Fibroblast of peridontal ligament (primary cell): ENCODE results near the gene SPTLC2.

Experiments used
- DNase-seq: peaks from one replicate; pipeline ENCODE4 v3.0.0-alpha.2; 2010; ENCODE audit errors: extremely low read depth

Gene SPTLC2

DNA sequence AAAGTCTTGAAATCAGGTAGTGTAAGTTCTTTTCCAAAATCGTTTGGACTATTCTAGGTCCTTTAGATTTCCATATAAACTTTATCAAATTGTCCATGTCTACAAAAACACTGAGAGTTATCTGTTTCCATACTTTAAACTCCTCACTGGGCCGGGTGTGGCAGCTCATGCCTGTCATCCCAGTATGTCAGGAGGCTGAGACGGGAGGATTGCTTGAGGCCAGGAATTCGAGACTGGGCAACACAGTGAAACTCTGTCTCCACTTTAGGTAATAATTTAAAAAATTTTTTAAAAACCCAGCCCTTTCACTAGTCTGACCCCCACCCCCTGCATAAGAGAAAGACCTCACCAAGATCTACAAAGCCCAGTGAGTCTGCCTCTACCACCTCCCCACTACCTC lies 111.4 kb downstream of the SPTLC2 start:
- no peak for DNase-seq

DNA sequence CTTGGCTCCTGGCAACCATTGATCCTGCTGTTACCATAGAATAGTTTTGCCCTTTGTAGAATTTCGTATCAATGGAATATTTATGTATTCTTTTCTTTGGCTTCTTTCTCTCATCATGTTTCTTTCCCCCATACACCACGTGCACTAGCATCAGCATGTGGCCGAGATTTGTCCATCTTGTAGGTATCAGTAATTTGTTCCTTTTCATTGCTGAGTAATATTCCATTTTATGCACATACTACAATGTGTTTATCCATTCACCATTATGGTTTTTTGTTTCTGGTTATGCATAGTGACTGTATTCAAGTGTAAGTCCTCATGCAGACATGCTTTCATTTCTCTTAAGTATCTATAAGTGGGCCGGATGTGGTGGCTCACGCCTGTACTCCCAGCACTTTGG lies 113.3 kb downstream of the SPTLC2 start:
- DNase-seq, result no peak

DNA sequence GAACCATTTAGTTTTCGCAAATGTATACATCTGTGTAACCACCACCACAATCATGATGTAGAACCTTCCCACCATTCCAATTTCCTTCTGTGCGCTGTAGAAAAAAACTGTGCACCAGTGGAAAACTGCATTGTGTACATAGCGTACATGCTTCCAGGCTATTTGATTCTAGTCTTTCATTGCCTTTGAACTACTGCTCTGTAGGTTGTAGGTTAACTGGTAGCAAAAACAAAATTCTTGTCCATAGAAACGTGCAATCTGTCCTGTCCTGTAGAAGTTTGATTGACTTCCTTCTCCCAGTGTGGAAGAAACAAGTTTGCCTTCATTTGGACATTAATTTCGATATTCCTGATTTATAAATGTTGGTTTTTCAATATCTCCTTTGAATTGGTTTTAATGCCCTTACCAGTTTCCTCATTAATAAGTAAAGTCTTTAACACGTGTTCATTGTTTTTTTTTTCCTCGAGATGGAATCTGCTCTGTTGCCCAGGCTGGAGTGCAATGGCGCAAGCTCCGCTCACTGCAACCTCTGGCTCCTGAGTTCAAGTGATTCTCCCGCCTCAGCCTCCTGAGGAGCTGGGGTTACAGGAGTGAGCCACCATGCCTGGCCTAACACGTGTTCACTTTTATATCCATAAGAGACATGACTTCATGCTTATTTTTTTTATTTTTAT lies 114.2 kb downstream of the SPTLC2 start:
- DNase-seq, result no peak

DNA sequence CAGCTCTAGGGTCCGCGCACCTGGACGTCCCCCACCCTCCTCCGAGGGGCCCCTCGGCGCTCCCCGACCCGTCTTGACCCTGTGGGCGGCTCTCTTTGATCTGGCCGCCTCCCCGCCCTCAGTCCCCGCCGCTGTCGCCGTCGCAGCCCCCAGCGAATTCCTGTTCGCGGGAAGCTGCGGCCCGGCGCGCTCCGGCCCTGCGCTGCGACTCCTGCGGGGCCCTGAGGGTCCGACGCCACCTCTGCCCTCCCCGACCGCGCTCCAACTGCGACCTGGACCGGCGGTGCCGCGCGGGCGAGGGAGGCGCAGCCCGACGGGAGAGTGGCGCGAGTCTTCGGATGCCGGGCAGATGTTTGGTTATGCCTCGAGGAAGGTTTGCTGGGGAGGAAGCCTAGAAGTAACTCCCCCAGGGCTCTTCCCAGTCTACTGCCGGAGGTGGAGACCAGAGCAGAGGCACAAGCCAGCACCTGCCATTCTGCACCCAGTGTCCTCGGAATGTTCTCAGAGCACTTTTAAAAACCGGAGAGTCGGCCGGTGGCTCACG lies 117.4 kb downstream of the SPTLC2 start:
- no peak for DNase-seq

DNA sequence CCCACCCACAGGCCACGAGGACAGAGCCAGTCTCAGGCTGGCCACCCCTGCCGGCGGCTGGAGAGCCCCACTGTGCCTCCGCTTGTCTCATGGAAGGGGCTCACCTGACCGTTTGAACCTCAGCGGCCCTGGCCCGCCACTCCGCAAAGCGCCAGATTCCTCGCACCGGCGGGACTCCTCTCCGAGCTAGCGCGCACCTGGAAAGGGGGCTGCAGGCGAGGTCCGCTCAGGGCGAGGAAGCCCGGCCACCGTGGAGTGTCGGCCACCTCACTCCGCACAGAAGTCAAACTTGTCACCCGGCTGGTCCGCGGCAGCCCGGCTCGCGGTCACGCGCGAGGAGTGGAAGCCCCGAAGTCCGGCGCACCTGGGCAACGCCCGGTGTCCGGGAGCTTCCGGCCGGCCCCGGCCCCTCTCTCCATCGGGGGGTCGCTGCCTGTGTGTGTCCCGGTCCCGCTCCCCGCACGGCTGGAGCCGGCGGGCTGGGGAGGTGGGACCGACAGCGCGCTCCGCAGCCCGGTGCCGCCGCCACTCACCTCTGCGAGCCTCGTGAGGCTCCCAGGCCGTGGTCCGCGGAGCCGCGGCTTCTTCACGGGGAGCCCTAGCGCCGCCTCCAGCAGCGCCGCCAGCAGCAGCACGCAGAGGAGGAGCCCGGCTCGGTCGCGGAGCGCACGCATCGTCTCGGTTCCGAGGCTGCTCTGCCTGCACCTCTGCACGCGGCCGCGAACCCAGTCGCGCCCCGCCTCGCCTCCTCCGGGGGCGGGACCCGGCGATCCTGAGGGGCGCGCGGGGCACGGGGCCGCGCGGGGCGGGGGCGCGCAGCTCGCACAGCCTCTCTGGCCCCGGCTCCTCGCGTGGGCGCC lies 118.1 kb downstream of the SPTLC2 start, which contains the start of gene ISM2:
ISM2 (minus strand) TSS at position 697 of the 860 bp plus-strand sequence; CDS start at position 674, 23 bp downstream.
- peak; percentile 18 for DNase-seq

DNA sequence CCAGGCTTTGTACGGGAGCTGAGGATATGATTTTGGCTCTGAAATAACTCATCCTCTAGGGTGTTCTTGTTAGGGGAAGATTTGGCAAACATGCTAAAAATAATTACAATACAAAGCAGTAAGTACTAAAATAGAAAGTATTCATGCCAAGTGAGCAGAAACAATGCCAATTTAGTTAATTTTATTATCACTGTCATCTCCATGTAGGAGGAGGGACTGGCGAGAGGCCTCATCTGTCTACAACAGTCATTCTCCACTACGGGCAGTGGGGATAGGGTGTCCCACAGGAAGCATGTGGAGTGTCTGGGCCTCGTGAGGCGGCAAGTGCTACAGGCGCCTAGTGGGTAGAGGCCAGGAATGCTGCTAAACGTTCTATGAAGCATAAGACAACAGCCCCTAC lies 121.1 kb downstream of the SPTLC2 start:
- DNase-seq, result no peak

DNA sequence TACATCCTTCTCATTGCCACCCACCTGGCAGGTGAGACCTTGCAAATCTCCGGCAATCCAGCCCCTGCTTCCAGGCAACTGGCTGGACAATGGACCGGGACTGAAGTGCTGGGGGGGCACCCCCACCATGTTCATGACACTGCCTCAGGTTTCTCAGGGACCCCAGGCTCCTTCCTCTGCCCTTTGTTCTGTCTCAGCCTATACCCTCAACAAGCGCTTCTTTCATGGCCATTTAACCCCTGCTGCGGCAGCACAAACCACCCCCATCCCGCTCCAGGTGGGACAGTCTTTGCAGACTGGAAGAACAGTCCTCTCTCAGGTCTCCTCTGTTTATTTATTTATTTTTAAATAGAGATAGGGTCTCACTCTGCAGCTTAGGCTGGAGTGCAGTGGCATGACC lies 125.4 kb downstream of the SPTLC2 start:
- DNase-seq, result no peak

DNA sequence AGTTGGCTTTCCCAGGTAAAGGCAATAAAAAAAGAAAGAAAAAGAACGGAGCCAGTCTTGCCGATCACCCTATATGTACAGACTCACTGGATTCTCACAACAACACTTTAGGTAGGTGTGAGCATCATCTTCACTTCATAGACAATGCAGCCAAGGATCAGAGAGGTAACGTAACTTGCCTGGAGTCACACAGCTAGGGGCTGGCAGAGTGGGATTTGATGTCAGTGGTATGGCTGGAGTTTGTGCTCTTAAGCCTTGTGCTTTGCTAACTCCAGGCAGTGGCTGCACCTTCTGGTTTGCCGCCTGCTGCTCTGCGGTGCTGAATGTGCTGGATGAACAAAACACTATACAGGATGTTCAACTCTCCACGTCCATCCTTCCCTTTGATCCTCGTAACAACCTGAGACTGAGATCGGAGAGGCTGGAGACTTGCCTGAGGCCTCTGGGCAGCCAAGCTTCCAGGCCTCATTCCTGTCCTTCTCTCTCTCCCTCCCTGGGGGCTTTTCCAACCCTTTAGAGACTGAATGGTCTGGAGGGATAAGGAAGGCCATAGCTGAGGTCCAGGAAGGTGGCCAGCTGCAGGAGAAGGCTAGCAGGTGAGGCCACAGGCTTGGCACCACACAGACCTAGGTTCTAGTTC lies 126.0 kb downstream of the SPTLC2 start:
- no peak for DNase-seq

DNA sequence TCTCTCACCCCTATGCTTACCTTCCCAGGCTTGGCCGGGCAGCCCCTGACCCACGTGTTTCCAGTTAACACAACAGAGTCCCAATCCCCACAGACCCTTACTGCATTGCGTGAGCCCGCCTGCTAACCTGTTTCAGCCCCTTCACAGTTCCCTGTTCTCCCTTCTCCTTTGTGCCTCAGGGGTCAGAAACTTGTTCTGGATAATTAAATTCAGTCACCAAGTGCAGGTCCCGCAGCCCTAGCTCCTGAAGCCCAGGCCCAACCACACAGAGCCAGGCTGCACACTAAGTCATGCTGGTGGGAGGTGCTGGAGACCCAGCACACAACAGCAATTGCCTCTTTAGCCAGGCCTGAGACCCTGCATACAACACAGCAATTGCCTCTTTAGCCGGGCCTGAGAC lies 127.4 kb downstream of the SPTLC2 start:
- no peak for DNase-seq

DNA sequence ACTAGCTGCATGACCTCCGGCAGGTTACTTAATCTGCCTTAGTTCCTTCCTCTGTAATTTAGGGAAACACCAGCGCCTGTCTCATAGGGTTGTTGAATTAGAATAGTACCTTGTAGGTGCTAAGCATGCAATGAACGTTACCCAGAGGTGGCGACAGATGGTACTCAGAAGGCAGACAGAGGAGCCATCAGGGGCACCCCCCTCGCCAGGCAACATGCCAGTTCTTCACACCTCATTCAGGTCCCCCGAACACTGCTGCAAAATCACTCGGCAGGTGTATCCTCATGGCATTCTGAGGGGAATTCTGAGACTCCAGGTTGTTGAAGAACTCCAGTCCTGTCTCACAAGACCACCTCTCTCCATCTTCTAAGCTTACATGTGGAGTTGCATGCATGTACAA lies 127.9 kb downstream of the SPTLC2 start:
- no peak for DNase-seq

DNA sequence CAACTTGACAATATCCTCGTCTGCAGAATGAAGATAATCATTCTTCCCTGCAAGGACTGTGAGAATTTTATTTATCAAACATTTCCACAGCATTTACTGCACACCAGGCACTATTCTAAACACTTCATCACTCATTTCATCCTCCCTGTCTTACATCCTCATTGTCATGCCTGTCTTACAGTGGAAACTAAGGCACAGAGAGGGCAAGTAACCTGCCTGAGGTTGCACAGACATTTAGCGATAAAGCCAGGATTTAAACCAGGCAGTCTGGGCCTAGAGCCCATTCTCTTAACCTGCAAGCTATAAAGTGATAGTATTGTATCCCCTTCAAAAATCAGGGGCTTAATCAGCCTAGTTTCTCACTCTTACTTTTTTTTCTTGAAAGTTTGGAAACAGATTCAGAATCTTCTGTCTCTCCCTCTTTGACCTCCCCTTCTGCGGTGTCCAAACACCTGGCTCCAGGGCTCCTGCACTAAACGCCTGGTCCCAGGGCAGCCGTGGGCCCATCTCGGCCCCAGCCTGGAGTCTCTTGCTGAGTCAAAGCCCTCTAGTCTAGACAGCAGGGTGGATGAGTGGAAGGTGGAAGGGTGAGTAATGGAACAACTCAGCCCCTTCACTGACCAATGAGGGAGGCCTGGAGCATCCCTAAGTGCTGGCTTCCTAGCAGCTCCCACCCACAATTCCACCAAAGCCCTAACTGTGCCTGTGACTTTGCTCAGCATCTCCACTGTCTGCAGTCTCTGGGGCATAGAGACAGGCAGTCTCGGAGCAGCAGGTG lies 130.3 kb downstream of the SPTLC2 start:
- DNase-seq, result peak; percentile 30

DNA sequence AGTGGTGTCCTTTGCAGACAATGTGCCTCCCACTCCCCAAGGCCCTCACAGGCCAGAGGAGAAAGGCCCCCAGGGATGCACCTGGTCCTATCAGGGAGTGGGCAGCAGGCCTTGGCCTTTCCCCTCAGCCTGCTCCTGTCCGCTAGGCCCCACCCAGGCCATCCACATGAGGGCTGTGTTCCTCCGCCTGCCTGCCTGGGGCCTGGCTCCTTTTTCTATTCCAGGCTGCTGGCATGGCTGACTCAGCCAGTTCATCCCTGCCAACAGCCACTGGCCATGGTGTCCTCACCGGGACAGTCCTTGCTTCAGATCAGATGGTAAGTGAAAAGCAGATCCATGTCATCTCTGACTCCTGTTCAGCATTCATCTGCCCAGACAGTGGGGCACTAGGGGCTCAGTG lies 131.2 kb downstream of the SPTLC2 start:
- DNase-seq, result no peak

DNA sequence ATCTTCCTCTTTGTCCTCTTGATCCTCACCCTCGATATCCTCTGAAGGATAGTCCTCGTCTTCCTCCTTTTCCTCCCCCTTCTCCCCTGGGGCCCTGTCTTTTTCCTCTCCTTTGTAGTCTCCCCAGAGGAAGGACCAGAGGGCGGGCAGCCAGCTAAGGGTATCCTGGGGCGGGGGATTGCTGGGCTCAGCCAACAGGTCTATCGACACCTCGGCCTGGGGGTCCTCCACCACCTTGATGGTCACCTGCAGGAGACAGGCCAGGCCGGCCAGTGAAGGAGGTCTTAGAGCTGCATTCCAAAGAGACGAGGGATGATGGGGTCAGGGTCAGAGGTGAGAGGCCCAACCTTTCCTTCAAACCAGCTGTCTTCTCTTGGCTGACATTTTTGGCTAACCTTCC lies 134.0 kb downstream of the SPTLC2 start:
- DNase-seq, result no peak

DNA sequence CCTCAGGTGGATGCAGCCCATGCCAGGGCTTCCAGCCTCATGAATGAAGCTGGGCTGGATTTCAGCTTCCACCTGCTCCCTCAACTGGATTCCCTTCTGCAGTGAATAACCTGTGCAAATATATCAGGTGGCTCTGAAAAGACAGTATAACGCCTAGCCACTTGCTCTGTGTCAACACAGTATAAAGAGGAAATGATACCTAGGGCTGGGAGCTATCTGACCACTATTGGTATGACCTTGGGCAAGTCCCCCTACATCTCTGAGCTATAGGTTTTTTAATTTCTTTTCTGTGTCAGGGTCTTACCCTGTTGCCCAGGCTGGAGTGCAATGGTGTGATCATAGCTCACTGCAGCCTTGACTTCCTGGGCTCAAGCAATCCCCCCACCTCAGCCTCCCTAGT lies 137.6 kb downstream of the SPTLC2 start:
- no peak for DNase-seq

DNA sequence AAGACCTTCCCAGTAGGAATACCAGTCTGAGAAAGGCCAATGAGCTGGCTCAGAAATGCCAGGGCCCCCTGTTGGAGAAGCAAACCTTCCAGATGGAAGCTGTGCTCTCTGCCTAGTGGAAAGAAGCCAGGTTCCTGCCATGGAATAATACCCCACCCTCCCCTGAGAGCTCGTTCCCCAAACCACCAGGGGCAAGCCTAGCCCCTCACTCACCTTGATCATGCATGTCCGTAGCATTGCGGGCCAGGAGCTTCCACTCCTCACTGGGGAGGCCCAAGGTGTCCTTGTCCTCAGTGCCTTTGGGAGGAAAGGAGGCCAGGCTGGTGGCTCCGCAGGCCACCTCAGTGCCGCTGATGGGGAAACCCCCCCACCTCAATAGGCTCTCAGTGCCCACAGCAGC lies 138.4 kb downstream of the SPTLC2 start:
- DNase-seq, result no peak

DNA sequence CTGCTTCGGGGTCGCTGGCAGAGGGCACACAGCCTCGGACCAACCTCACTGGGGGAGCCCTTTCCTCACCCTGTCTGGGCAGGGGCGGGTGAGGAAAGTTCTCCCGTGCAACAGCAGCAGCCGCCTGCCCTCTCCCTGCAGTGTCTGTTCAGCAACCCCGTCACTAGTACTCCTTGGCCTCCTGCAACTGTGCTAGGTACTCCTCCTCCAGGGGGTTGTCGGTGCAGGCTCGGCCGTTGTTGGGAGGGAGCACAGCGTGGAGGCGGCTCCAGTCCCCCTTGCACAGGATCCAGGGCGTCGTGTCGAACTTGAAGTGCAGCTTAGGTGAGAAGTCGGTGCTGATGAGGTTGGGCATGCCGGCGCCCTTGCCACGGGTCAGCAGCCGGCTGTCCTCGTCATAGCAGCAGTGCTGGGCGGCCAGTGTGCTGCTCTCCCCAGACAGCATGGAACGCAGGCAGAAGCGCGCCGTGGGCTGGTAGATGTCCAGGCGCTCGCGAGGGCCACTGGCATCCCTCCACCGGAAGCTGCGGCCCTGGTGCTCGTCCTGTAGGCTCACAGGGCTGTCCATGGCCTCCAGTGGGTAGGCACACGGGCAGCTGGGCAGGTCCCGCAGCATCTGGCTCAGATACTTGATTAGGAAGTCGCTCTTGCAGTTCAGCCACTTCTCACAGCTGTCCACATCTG lies 140.9 kb downstream of the SPTLC2 start:
- DNase-seq, result no peak

DNA sequence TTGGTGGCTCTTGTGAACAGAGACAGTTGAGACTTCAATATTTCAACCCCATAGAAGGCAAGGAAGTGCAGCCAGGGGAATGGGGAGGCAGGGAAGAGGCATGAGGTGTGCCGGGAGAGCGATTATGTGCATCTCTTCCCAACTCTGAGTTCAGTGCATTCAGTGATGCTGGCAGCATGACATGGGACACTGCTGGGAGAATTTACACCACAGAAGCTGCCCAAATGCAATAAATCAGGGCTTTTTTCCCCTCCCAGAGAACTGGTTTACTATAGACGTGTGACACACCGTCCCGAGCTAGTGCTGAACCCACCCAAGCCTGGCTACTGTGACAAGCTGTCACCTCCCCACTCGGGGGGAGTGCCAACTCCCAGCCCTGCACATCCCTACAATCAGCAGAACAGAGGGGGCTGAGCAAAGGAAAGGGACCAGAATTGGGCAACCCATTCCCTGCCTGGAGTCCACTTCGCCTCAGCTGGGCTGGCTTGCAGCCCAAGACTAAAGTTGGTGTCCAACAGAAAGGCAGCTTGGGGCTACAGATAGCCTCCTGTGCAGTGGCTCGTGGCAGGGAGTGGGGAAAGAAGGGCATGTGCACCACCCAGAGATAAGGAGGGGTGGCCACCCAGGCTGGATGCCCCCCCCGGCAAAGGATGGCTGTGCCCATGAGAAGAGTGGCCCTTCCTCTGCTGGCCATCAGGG lies 141.8 kb downstream of the SPTLC2 start:
- DNase-seq, result no peak

DNA sequence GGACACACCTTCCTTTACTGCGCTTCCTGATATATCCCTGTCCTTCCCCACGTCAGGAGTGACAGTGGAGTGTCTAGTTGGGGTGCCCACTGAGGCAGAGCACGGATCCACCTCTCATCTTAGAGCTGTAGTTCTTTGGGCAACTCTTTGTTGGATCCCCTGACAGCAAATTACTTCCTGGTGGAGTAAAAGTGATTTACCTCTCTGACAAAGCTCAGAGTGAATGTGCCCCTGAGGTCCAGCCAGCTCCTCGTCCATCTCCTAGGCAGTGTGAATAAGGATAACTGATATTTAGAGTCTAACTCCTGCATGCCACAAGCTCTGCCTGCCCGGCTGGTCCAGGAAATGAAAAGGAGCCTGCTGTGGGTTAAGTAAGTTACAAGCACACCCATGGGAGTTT lies 142.5 kb downstream of the SPTLC2 start:
- no peak for DNase-seq

DNA sequence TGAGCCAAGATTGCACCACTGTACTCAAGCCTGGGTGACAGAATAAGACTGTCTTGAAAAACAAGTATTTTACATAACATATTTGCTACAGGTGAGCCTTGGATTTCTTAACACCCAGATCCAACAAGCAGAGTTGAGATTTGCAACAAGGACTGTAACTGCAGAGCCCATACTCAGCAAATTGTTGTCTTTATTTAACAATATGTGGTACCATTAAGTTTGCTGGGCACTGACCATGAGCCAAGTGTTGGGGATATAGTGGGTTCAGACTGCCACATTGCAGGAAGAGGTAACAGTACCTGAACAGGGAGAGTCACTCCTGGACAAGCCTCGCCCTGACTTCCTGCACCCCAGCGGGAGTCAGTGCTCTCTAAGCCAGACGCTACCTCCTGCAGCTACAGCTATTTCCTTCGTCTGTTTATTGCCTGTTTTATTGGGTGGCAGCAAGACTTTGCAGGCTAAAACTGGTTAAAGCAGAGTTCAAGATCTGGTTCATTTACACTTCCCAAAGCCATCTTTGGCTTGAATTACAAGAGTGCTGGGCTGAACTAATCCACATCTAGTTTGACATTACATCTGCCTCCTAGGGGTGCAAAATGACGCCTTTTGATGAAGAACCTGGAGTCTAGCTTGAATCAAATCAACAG lies 146.1 kb downstream of the SPTLC2 start:
- DNase-seq, result no peak

DNA sequence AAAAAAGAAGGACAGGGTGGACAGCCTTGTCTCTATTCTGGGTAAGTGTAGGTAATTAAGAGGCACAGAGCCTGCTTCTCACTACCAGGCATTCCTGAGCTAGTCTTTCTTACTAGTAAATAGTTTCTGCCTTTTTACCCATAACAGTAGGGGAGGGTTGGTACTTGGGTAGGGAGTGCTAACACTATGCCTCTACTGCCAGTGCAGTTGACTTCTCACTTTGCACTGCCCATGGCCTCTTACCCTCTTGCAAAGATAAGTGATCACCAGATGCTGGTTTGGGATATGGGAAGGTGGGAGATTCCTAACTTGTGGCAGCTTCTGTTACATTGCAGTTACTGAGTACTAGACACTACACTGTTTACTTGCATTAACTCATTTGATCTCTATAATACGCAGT lies 146.9 kb downstream of the SPTLC2 start:
- no peak for DNase-seq
